HS-27A (cell line): ENCODE results near the gene CEP72.

Experiments
- DNase-seq: peaks from one replicate; pipeline ENCODE4 v3.0.0-alpha.2; 2012; ENCODE audit warnings: low read depth, missing footprints

The CEP72 gene

DNA sequence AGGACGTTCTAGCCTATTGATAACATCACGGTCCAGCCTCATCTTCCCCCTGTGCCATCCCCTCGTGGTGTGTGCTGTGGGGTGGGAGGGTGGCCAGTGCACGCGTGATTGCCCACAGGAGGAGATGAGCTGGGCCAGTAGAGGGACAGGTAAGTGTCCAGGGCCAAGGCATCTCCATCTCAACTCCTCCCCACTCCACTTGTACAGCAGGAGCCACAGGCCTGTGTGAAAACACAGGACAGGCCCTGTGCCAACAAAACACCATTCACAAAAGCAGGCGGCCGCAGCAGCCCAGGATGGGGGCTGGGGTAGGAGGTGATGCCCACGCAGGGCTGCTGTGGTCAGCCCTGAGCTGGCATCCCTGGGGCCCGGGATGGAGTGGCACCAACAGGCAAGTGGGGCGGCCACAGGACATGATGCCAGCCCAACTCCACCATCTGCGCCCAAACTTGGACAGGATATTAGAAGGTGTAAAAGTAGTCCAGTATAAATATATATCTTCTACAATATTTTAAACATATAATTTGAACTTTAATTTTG is 48.4 kb downstream of the CEP72 start:
- no peak for DNase-seq

DNA sequence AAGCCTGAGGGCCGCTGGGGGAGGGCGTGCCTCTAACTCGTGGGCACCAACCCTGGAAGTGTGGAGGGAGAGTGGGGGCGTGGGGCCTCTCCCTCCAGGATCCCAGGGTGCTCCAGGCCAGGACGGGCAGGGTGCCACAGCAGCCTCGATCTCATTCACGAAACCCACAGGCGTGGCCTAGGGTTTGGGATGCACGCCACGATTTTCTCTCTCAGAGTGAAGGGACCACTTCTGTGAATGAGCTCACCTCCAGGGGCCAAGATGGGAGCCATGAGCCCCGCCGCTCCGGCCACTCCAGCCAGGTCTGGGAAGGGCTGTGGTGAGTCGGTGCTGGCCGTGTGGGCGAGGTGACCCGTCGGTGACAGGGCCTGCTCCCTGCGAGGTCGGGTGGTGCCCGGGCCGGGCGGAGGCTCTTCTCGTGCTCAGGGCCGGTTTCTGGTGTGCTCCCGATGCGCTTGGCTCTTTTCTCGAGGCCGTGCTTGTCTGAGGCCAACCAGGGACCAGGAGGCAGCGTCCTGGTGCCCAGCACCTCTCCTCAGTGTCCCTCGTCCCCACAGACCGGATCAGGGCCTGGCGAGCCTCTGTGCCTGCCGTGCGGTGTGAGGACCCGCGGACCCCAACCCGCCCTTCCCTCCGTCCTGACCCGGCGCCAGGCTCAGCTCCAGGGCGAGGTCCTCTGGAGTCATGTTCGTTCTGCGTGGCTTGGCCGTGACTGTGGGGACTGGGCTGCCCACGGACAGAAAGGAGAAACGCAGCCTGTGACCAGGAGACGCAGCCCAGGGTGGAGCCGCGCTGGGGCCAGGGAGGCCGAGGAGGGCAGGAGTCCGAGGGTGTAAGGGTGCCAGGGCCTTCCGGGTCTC is 50.0 kb downstream of the CEP72 start:
- no peak for DNase-seq

DNA sequence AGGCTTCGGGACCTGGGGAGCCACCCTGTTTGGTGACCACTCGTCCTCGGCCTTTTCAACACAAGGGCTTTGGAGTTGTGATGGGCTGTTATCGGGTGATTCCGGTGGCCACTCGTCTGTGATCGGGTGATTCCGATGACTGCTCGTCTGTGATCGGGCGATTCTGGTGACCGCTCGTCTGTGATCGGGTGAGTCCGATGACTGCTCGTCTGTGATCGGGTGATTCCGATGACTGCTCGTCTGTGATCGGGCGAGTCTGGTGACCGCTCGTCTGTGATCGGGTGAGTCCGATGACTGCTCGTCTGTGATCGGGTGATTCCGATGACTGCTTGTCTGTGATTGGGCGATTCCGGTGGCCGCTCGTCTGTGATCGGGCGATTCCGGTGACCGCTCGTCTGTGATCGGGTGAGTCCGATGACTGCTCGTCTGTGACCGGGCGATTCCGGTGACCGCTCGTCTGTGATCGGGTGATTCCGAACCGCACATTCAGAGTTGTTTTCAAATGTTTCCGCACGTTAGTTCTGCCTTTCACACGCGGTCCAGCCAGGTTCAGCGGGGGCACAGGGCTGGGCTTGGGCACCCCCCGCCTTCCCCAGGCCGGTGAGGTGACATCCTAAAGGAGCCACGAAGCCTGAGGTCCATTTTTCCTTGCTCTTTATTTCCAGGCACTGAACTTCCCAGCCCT is 50.8 kb downstream of the CEP72 start:
- no peak for DNase-seq

DNA sequence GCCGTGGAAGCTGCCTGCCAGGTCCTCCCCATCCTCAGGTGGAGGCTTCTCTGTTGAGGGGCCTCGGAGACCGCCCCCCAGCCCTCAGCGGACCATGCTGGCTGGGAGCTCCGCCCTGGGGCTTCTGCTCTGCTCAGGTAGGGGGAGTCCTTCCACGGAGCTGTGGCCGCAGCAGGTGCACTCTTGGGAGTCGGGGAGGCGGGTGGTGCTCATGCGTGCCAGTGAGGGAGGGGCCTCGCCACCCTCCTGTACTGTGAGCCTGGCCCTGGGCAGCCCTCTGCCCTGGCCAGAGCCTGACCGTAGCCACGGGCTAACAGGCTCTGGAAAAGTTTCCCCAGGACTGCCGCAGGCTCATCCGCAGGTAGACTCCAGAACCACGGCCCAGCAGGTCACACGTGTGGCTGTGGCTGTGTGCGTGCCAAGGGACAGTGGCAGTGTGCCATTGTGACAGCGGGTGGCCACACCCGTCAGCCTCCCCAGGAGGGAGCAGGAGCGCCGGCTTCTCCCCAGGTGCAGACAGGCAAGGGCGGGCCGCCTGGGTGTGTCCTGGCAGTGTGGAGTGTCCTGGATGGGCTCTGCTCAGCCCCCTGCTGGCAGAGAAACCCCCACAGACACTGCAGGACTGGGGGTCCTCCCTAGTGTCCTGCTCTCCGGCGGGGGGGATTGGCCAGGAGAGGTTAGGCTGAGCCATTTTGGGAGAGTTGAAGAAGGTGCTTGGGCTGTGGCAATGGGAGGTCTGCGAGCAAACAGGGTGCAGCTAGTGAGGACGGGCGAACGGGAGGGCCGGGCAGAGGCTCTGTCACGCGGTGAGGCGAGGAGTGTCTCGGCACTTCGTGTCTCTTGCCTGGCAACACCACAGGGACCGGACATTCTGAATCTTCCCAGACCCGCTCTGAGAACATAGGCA is 51.5 kb downstream of the CEP72 start:
- no peak for DNase-seq

DNA sequence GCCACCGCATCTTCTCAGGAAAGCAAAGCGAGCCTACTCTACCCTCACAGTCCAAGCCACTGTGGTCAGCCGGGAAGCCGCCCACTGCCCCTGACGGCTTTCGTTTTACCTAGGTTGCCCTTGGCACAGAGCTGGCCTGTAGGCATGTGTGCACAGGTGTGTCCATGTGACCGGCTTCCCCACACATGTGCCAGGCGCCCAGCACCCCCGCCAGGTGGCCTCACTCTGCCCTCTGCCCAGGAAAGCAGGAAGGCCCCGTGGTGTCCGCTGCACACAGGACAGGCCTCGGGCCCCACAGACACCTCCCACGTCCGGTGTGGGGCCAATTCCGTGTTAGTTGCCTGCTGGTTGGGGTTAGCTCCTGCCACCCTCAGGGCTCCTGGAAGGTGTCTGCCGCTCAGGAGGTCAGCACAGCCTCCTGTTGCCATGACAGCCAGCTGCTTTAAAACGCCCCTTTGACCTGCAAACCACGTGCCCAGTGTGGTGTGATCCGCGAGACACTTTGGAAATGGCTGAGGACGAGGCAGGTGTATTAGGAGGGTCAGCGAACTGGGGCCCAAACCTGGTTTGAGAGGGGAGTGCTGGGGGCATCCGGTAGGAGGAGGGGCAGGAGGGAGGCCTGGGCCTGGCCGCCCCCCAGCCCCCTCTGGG is 52.3 kb downstream of the CEP72 start:
- DNase-seq, result no peak

DNA sequence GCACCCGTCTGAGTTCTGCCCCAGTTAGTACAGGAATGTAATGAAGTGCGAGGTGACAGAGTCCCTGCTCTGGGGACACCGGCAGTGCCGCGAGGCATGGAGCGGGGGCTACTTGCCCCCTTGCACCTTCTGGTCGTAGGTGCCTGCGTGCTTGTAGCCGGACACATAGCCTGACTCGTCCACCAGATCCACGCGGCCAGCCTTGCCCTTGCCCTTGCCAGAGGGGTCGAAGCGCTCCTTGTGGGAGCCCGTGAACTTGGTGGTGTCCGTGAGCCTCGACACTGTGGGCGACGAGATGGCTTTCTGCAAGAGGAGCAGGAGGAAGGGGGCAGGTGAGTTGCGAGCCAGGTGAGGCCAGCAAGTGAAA is 52.8 kb downstream of the CEP72 start:
- DNase-seq, result no peak

DNA sequence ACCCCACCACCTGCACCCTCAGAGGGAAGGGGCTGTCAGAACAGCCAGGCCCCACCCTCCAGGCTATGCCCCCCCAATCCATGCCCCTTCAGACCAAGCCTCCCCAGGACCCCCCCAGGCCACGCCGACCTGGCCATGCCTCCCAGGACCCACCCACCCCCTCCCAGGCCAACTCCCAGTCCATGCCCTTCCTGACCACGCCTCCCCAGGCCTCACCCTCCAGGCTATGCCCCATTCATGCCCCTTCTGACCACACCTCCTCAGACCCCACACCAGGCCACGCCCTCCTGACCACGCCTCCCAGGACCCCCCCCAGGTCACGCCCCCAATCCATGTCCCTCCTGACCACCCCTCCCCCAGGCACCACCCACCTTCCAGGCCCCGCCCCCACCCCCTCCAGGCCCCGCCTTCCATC is 53.4 kb downstream of the CEP72 start:
- no peak for DNase-seq

DNA sequence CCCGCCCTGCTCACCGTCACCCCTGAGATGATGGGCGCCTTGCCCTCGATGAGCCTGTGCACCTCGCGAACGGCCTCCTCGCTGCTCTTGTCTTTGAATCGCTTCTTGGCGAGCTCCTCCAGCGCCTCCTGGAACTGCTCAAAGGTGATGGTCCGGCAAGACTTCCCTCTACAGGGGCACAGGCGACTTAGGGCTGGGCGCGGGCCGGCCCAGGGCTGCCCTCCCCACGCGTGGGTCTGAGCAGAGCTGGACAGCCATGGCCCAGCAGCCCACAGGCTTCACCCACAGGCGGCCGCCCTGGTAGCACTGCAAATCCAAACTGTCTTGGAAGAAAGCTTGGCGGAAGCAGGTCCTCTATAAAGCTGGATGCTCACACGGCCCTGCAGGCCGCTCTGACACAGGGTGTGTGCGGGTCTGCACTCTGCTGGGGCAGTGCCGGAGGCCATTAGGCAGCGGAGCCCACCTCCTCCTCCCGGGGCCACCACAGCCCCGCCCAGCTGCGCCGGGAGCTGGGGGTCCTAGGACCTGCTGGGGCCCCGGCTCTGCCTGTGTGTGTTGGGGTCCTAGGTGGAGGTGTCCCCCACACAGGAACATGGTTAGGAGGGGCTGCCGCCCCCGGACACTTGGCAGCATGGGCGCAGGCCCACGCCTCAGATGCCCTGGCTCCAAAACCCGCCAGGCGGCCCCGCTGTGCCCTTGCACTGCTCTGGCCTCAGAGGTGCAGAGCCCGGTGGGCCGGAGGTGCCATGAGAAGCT is 54.0 kb downstream of the CEP72 start:
- no peak for DNase-seq

DNA sequence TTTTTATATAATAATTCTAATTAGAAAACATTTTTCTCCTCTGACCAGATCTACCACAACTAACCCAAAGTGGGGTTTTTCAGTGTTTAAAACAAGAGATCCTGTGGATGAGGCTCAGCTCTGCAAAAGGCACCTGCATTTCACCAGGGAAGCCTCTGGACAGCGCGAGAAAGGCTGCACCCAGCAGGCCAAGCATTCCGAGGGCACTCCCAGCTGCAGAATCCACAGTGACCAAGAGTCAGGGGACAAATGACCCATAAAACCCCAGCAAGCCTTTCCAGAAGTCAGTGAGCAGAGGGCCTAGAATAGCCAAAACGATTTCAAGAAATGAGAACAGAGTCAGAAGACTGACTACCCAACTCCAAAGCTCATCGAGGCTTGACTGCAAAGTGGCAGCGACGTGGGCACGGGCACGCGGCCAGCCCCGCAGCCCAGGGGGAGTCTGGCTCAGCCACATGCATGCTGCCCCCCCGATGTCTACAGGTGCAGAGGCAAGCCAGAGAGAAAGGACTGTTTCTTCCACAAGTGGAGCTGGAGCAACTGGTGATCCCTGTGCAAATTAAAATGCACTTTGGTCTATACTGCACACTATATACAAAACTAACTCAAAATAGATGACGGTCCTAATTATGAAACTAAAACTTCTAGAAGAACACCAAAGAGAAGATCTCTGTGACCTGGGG is 54.8 kb downstream of the CEP72 start:
- DNase-seq, result no peak

DNA sequence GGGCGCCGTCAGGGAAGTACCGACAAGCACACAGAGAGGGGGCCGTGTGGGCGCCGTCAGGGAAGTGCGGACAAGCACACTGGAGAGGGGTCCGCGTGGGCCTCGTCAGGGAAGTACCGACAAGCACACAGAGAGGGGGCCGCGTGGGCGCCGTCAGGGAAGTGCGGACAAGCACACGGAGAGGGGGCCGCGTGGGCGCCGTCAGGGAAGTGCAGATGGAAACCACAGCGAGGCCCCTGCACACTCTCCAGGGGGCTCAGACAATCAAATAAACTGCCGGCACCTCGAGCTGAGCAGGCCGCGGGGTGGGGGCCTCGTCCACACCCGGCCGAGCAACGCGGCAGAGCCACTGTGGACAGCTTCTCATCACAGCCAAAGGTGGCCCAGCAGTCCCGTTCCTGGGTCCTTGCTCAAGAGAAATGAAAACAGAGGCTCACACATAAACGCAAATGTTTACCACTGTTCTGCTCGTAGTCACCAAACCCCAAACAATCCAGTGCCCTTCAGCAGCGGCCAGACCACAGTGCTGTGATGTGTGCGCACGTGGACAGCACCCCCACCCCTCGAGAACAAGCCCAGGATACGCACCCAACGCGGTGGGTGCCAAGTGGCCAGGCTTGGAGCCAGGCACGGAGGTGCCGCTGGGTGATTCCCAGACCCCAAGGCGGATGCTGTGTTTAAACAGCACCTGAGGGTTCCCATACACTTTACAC is 56.3 kb downstream of the CEP72 start:
- DNase-seq, result no peak

DNA sequence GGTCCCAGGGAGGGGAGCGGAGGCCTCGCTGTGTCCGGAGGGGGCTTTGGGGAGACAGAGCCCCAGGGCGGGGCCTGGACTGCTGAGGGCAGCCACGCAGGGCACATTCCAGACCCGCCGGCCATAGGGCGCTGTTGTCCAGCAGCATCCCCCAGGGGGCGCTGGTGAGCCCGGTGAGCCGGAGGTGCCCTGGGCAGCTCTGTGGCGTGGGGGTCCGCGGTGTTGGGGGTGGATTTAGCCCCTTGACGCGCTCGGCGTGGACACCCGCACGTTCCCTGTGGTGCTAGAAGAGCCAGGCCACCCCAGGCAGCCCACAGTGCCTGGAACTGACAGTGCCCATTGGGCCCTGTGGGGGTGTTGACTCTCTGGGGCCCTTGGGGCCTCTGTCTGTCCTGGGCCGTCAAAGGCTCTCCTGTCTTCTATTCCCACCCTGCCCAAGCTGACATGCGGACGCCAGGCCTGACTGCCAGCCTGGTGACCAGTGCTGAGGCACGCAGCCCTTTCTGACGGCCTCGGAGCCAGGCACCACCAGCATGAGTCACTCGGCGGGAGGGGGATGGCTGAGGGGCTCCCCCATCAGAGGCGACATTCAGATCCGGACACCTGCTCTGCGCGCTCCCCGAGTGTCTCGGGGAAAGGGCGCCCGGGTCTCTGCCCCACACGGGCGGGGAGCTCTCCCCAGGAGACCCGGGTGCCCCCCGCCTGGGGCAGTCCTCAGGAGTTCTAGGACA is 57.1 kb downstream of the CEP72 start:
- no peak for DNase-seq

DNA sequence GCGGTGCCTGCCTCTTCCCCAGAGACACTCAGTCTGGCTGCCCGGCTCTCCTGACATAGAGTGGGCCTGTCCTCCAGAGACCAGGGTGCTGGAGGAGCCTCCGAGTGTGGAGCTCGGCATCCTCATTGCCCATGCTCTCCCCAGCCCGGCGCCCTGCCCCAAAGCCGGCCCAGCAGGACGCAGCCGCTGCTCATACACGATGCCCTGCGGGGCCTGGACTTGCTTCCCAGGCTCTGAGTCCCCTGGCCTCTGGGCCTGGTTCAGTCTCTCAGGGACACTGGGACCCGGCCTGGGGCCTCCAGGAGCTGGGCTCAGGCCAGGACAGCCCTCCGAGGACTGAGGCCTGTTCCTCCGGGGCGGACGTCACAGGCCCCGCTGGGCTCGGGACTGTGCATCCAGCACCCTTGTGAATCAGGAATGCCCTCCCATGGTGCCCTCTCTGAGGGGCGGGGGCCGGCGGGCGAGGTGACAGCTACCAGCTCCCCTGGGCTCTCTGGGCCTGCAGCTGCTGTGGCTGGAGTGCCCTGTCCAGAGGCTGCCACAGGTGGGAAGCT is 57.8 kb downstream of the CEP72 start:
- no peak for DNase-seq

DNA sequence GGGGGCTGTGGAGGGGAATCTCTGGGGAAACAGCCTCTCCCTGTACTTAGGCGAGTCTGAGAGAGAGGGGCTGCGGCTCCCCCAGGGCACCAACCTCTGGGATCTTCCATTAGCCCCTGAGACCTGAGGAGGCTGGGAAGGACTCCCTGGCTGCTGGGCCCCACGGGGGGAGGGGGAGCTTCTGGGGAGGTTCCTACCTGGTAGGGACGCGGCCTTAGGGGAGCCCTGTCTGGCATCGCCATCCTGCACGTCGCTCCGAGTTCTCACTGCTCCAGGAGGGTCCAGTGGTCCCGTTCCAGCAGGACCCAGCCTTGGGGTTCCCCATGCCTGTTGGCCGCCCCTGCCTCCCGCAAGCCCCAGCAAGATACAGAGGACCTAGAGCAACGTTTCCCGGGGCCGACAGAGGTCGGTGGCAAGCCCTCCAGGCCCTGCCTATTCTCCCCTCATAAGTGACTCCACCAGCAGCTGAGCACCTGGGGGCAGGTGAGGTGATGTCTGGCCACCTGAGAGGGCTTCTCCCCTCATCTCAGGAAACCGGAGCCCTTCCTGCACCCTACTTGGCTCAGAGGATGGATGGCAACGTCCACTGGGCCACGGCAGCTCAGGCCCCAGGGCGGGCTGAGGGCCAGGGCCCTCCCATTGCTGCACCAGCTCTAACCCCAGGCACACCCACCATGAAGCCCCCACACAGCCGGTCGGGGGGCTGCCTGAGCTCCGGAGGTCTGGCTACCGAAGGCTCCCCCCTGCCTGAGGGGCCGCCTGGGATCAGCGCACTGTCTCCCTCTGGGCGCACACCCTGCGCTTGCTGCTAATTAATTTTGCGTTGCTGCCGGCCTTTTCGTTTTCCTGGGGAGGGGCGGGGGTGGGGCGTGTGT is 58.5 kb downstream of the CEP72 start:
- DNase-seq, result no peak

DNA sequence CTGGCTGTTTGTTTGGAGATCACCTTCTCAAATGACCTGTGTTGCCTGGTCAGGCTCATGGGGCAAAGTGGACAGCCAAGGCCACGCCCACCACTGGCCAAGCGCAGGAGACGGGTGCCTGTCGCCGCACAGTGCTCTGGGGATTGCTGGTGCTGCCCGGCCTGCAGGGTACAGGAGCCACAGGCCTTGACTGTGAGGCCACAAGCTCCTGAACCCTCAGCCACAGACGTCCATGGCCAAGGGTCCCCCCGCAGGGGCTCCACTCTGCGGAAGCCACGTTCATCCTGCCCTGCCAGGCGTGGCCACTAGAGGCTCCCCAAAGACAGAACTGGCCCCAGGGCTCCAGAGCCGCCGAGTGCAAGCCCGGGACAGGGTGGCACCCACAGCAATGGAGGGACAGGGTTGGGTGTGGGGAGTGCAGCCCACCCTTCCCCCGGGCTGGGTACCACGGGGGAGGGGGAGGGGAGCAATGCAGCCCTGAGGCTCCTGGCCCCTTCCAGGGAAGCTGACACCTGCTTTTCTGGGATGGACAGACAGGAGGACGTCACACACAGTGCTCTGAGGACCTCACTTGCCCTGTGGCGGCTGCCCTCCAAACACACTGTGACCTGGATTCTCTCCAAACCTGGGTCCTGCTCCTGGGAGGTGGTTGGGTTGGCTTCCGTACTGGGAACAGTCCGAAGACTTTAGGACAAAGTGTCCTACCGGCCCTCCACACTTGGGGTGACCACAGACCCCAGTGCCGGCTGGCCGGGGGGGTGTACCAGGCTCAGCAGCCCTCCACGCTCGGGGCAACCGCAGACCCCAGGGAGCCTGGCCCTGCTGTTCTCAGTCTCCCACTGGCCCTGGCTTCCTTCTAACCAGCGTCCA is 59.6 kb downstream of the CEP72 start:
- peak; percentile 8 for DNase-seq

DNA sequence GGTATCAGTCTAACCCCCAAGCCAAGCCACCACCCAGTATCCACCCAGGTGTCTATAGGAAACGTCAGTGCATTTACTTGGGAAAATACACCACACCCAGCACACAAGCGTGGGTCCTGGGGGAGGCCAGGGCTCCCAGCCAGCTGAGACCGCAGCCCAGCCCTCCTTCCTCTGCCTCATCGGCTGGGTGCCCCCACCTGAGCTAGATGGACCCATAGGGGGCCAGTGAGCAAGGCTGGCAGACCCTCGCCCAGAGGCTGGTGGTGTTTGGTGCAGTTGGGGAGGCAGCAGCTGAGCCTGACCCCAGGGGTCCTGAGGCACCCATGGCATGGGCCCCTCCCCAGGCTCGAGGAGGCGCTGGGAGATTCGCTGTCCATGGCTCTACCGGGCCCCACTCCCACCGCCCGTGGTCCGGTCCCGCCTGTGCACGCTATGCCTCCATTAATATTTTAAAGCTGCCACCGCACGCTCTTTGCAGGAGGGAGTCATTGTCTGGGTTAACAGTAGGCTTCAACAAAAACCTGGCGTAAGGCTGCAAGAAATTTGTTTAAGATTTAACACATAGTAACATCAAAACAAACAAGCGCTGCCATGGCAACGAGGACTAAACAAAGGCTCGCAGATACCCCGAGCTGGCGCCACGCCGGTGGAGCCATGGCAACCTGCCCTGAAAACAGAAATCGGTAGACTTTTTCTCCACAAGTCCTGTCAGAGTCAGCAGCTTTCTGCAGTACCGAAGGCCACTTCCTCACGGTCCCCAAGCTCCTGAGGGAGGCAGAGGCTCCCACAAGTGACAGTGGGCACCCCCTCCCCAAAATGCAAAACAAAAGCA is 60.4 kb downstream of the CEP72 start:
- no peak for DNase-seq
